ENCODE data around the gene CDK18. TPM values are rescaled to one million over a fixed set of nuclear protein-coding genes. Genes with fewer than 3 reads are reported as not detected.
A peak's percentile ranks its signal among the peaks of the same experiment; 100 is the strongest.

CDK18 gene
- total and polyA plus RNA-seq, 2 of the 8 experiments (the other 6 are each of a cell fraction or from before 2014, with no cell fraction given): 31.2 to 44.0 TPM

DNA sequence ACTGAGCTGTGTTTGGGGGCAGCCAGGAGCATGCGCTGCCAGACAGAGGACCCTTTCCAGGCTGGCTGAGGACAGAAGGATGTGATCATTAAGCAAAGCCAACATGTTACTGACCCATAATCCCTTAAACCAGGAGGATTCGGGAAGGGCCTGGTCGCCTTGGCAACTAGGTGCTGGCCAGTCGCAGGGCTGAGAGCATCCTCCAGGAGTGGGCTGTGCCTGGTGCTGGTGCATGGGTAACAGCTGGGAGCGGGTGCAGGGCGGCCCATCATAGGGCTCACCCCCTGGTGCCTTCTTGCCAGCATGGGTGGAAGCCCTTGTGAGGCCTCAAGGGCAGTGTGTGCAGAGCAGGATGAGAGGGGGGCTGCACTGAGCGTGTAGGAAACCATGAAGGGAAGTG lies 17.2 kb downstream of the CDK18 start:
- 88% methylated on average over 7 of the region's 7 CpGs; no CpG with 5 or more reads in 1 of the 2 experiments for WGBS, 2 experiments (ENCODE audit: extremely low coverage in 1 of 2, insufficient coverage in 1 of 2, insufficient read length in 1 of 2, insufficient replicate concordance in 2 of 2, low coverage in 1 of 2, low lambda C conversion rate in 2 of 2, missing lambda C conversion rate in 1 of 2)
- TF ChIP-seq CTBP2 (IDR thresholded peaks at IDR 0.05; ENCODE audit: borderline replicate concordance, insufficient read depth, insufficient read length, low read length): no peak
- no peak for TF ChIP-seq TAF7 (optimal IDR thresholded peaks at IDR 0.05; ENCODE audit: borderline replicate concordance, low read depth, low read length)

More for the DNA sequence above, 17.2 kb downstream of the CDK18 start:
- H2AFZ ChIP-seq (ENCODE audit: low read length): no peak overlapping the region
- H3K79me1 ChIP-seq (ENCODE audit: low read depth, low read length): peaks cover 10% of the 10 kb centered on the region
- H2BK15ac ChIP-seq (ENCODE audit: low read length): 0 out of 2 replicates have a peak overlapping the region, but pooled peaks have one; percentile 46
- FAIRE-seq: no peak
- H3K9me3 ChIP-seq (ENCODE audit: insufficient read depth in 2 of 2, low read depth in 1 of 2, low read length in 1 of 2): no peaks in the 10 kb centered on the region
- H3K23me2 ChIP-seq (ENCODE audit: low read depth, low read length): no peaks in the 10 kb centered on the region
- peaks cover 4 to 29% (median 19%) of the 10 kb centered on the region in 4 experiments for H3K4me1 ChIP-seq (replicated peaks in 1 of 4; ENCODE audit: control insufficient read depth in 3 of 4, insufficient read depth in 4 of 4, low read length in 3 of 4)
- H4K20me1 ChIP-seq (replicated peaks in 1 of 2; ENCODE audit: control insufficient read depth in 1 of 2, insufficient read depth in 2 of 2, low read length in 2 of 2): peaks cover 7 to 13% of the 10 kb centered on the region in 2 experiments
- CTCF ChIA-PET (ENCODE audit: partially characterized antibody): interaction anchor here (0.5 to 47.3 kb wide), 17 partner anchors 13 to 1366 kb away, joined by 3 to 1626 read pairs (median 9); partner anchors contain the start of genes CDK18 and LEMD1
- POLR2A ChIA-PET (ENCODE audit: partially characterized antibody): interaction anchor here (0.8 to 2.8 kb wide), 7 partner anchors 9 to 124 kb away, joined by 3 to 9 read pairs (median 4); no protein-coding TSS in a partner anchor
- no peaks in the 10 kb centered on the region for H3K27me3 ChIP-seq (replicated peaks in 1 of 4; ENCODE audit: control insufficient read depth in 3 of 4, extremely low read depth in 1 of 4, insufficient read depth in 3 of 4, low read length in 3 of 4)
- no peak overlapping the region for H3K18ac ChIP-seq (ENCODE audit: extremely low read depth, low read length)
- H4K8ac ChIP-seq (ENCODE audit: extremely low read depth, insufficient read depth, low read length): no peak overlapping the region; the same call in 1 of the 2 replicates
- DNase-seq (ENCODE audit: low read depth in 1 of 2, low spot score in 2 of 2): no peak
- H4K91ac ChIP-seq (replicated peaks; ENCODE audit: insufficient read length, low read length): no peak overlapping the region
- no peak overlapping the region for H2BK20ac ChIP-seq (ENCODE audit: low read length)
- H3K27ac ChIP-seq (ENCODE audit: low read depth, low read length): no peak overlapping the region
- no peak overlapping the region for H3K4me2 ChIP-seq (ENCODE audit: insufficient read depth in 1 of 2, low read depth in 2 of 2, low read length in 2 of 2)
- no peak overlapping the region for H3K4me3 ChIP-seq (ENCODE audit: extremely low read depth in 1 of 4, insufficient read depth in 2 of 4, low read depth in 3 of 4, low read length in 4 of 4)
- no peak overlapping the region for H2AK5ac ChIP-seq (ENCODE audit: low read depth, low read length)
- peaks cover 0 to 14% (median 7%) of the 10 kb centered on the region in 4 experiments; a peak in 1 of 8 replicates for H3K36me3 ChIP-seq (ENCODE audit: control insufficient read depth in 2 of 4, insufficient read depth in 4 of 4, low read length in 3 of 4)
- H3K56ac ChIP-seq (replicated peaks; ENCODE audit: insufficient read length, low read depth, low read length): no peak overlapping the region
- peak overlapping the region; percentile 23; the same call in 1 of the 2 replicates for H2BK12ac ChIP-seq (ENCODE audit: low read depth, low read length)
- H2BK5ac ChIP-seq (ENCODE audit: low read depth, low read length): peak overlapping the region; percentile 56; the same call in 1 of the 2 replicates
- no peak overlapping the region for H2BK120ac ChIP-seq (replicated peaks; ENCODE audit: low read depth, low read length)
- H3K79me2 ChIP-seq (ENCODE audit: control insufficient read depth in 1 of 2, insufficient read depth in 2 of 2, low read length in 2 of 2): no peaks in the 10 kb centered on the region
- no peak overlapping the region for H3K9ac ChIP-seq (replicated peaks in 1 of 4; ENCODE audit: extremely low read depth in 1 of 4, low read depth in 3 of 4, low read length in 3 of 4)
- no peak overlapping the region for H3K4ac ChIP-seq (replicated peaks; ENCODE audit: insufficient read length, low read depth, low read length)
- H3K14ac ChIP-seq (ENCODE audit: insufficient read length): no peak overlapping the region
- no peak overlapping the region for H3K23ac ChIP-seq (ENCODE audit: insufficient read length)
- no peak overlapping the region for H4K5ac ChIP-seq (ENCODE audit: insufficient read length, low read depth, low read length)
